IMR-90 (cell line): Measurements from ENCODE around the gene TIAM1.

Source experiments
- CTCF ChIP-seq: conservative IDR thresholded peaks from 2 replicates; pipeline ENCODE4 v1.5.1; 2012; ENCODE audit warnings: mild to moderate bottlenecking, low read depth, low read length, improper control_type of control experiment
- MAZ ChIP-seq: IDR thresholded peaks from 2 replicates; pipeline ENCODE4 v1.6.1; 2012; ENCODE audit warnings: low read depth, mild to moderate bottlenecking, low read length, improper control_type of control experiment, moderate library complexity, borderline replicate concordance
- POLR2A ChIP-seq: IDR thresholded peaks from 2 replicates; pipeline ENCODE4 v1.6.1; 2012; ENCODE audit warnings: mild to moderate bottlenecking, low read depth, low read length
- RCOR1 ChIP-seq: IDR thresholded peaks from 2 replicates; pipeline ENCODE4 v1.6.1; 2012; ENCODE audit warnings: mild to moderate bottlenecking, low read length, improper control_type of control experiment; ENCODE audit not compliant: insufficient replicate concordance
- USF2 ChIP-seq: fragments of 150-350 bp; IDR thresholded peaks from 2 replicates; pipeline ENCODE4 v1.6.1; 2017; ENCODE audit warnings: mild to moderate bottlenecking, antibody characterized with exemption, low read length, low read depth

GRCh38 chr21:31317688-31318087 lies 26.4 kb downstream of the TIAM1 start:
- no peak for TF ChIP-seq POLR2A
- TF ChIP-seq CTCF, result no peak
- TF ChIP-seq USF2, result no peak
- TF ChIP-seq RCOR1, result no peak
- no peak for TF ChIP-seq MAZ
